ENCODE measurements around the gene CRMP1.

The CRMP1 gene

DNA sequence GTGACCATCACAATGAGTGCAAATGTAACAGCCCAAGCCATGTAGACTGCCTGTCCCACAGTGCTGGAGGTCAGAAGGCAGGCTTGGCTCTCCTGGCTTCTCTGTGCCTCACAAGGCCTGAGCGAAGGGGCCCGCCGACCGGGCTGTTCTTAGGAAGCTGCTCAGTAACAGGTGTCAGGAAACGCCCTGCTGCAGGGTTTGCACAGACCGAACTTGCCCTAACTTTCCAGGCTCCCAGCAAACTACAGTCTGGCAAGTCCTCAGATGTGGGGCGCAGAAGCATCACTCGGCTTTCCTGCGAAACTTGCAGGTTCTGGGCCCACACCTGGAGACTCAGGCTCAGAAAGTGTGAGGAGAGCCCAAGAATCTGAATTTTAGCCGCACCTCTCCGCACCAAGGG lies 87.6 kb downstream of the CRMP1 start:
- H3K4me1 ChIP-seq, result peaks cover 0 to 35% (median 22%) of the 10 kb centered on the region in 10 experiments; a peak in 16 of 20 replicates
- H3K27me3 ChIP-seq, result no peaks in the 10 kb centered on the region
- no peak overlapping the region for H3K9ac ChIP-seq
- H3K27ac ChIP-seq, result no peak overlapping the region
- H3K4me2 ChIP-seq, result no peak overlapping the region
- peaks cover 0 to 19% (median 0%) of the 10 kb centered on the region in 11 experiments; a peak in 4 of 22 replicates for H4K20me1 ChIP-seq
- H3K4me3 ChIP-seq, result no peak overlapping the region
- TF ChIP-seq Cebpa-rat (IDR thresholded peaks at IDR 0.05), result no peak
- peaks cover 0 to 6% (median 0%) of the 10 kb centered on the region in 11 experiments; a peak in 2 of 22 replicates for H3K9me3 ChIP-seq (replicated peaks in 1 of 11)
- H3K36me3 ChIP-seq, result peaks cover 4 to 60% (median 35%) of the 10 kb centered on the region in 11 experiments; a peak in 21 of 22 replicates

GRCh38 chr4:5804656-5805055 lies 88.2 kb downstream of the CRMP1 start:
- H3K27ac ChIP-seq, result no peak overlapping the region
- H3K4me1 ChIP-seq, result peaks cover 0 to 30% (median 20%) of the 10 kb centered on the region in 10 experiments; a peak in 16 of 20 replicates
- peaks cover 0 to 54% (median 29%) of the 10 kb centered on the region in 11 experiments; a peak in 20 of 22 replicates for H3K36me3 ChIP-seq
- H3K4me2 ChIP-seq, result no peak overlapping the region
- no peaks in the 10 kb centered on the region for H3K27me3 ChIP-seq
- no peak overlapping the region for H3K9ac ChIP-seq
- peaks cover 0 to 13% (median 0%) of the 10 kb centered on the region in 11 experiments; a peak in 4 of 22 replicates for H4K20me1 ChIP-seq
- no peak for TF ChIP-seq Cebpa-rat (IDR thresholded peaks at IDR 0.05)
- H3K9me3 ChIP-seq (replicated peaks in 1 of 11), result peaks cover 0 to 6% (median 0%) of the 10 kb centered on the region in 11 experiments; a peak in 2 of 22 replicates
- H3K4me3 ChIP-seq, result no peak overlapping the region

- Histone ChIP-seq H3K9ac (no peak overlapping the region), H3K36me3 (peaks cover 0 to 46% (median 20%) of the 10 kb centered on the region in 11 experiments; a peak in 16 of 22 replicates), H3K27me3 (no peaks in the 10 kb centered on the region), H3K27ac (no peak overlapping the region), H3K4me3 (no peak overlapping the region), H3K4me2 (no peak overlapping the region), H4K20me1 (peaks cover 0 to 14% (median 0%) of the 10 kb centered on the region in 11 experiments; a peak in 1 of 22 replicates), H3K9me3 (replicated peaks in 1 of 11) (peaks cover 0 to 6% (median 0%) of the 10 kb centered on the region in 11 experiments; a peak in 2 of 22 replicates), H3K4me1 (peaks cover 0 to 11% (median 4%) of the 10 kb centered on the region in 10 experiments; a peak in 8 of 20 replicates)
- no peak for TF ChIP-seq Cebpa-rat (IDR thresholded peaks at IDR 0.05)
These were observed 90.3 kb downstream of the CRMP1 start for GRCh38 chr4:5802565-5802964.

DNA sequence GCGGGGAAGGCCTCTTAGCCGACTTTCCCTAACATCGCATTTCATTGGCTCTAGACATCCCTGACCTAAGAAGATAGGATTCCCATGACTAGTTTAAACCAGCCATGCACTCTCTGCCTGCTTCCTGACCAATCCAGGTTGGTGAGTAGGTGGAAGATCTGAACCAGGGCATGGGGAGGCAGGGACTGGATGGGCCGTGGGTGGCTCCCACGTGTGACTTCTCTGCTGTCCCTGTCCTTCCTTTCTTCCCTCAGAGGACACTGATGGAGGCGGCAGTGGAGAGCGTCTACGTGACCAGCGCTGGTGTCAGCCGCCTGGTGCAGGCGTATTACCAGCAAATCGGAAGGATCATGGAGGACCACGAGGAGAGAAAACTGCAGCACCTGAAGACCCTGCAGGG lies 91.2 kb downstream of the CRMP1 start:
- Histone ChIP-seq H3K9me3 (replicated peaks in 1 of 11) (peaks cover 0 to 6% (median 0%) of the 10 kb centered on the region in 11 experiments; a peak in 2 of 22 replicates), H3K36me3 (peaks cover 5 to 55% (median 19%) of the 10 kb centered on the region in 11 experiments; a peak in 16 of 22 replicates), H3K27me3 (no peaks in the 10 kb centered on the region), H3K27ac (no peak overlapping the region), H3K4me1 (peaks cover 0 to 7% (median 0%) of the 10 kb centered on the region in 10 experiments; a peak in 1 of 20 replicates), H4K20me1 (peaks cover 0 to 16% (median 0%) of the 10 kb centered on the region in 11 experiments; a peak in 1 of 22 replicates), H3K4me3 (no peak overlapping the region), H3K9ac (no peak overlapping the region), H3K4me2 (no peak overlapping the region)
- TF ChIP-seq Cebpa-rat (IDR thresholded peaks at IDR 0.05), result no peak

- no peak for TF ChIP-seq Cebpa-rat (IDR thresholded peaks at IDR 0.05)
- no peak overlapping the region for H3K4me3 ChIP-seq
- no peak overlapping the region for H3K9ac ChIP-seq
- H3K27ac ChIP-seq, result no peak overlapping the region
- H4K20me1 ChIP-seq, result peaks cover 0 to 18% (median 0%) of the 10 kb centered on the region in 11 experiments; a peak in 1 of 22 replicates
- H3K4me1 ChIP-seq, result peaks cover 0 to 4% (median 0%) of the 10 kb centered on the region in 10 experiments; a peak in 1 of 20 replicates
- H3K36me3 ChIP-seq, result peaks cover 0 to 65% (median 23%) of the 10 kb centered on the region in 11 experiments; a peak in 16 of 22 replicates
- peaks cover 0 to 7% (median 2%) of the 10 kb centered on the region in 11 experiments; a peak in 12 of 22 replicates for H3K9me3 ChIP-seq (replicated peaks in 1 of 11)
- no peak overlapping the region for H3K4me2 ChIP-seq
- no peaks in the 10 kb centered on the region for H3K27me3 ChIP-seq
These were observed 92.4 kb downstream of the CRMP1 start for GRCh38 chr4:5800496-5800895.

DNA sequence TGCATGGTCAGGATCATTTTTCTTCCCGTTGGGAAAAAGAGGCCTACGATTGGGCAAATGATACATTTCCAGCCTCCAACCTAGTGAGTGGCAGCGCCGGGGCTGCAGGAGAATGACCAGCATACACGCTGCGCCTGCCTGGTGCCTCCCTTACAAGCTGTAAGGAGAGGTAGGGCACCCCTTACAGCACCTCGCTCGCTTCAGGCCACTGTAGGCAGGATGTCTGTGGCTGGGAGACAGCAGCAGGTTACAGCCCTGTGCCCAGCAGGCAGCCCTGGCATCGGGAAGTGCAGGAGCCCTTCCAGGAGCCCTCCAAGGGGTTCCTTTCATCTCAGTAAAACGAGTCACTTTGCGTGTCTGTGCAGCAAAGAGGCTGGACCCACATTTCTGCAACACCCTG lies 93.5 kb downstream of the CRMP1 start:
- H3K4me1 ChIP-seq, result no peaks in the 10 kb centered on the region
- no peak overlapping the region for H3K9ac ChIP-seq
- H3K4me3 ChIP-seq, result no peak overlapping the region
- H3K27ac ChIP-seq, result no peak overlapping the region
- H3K9me3 ChIP-seq (replicated peaks in 1 of 11), result peaks cover 0 to 14% (median 7%) of the 10 kb centered on the region in 11 experiments; a peak in 12 of 22 replicates
- no peaks in the 10 kb centered on the region for H3K27me3 ChIP-seq
- no peak for TF ChIP-seq Cebpa-rat (IDR thresholded peaks at IDR 0.05)
- H4K20me1 ChIP-seq, result peaks cover 0 to 18% (median 0%) of the 10 kb centered on the region in 11 experiments; a peak in 1 of 22 replicates
- peaks cover 6 to 65% (median 27%) of the 10 kb centered on the region in 11 experiments; a peak in 19 of 22 replicates for H3K36me3 ChIP-seq
- no peak overlapping the region for H3K4me2 ChIP-seq

- H3K4me3 ChIP-seq, result no peak overlapping the region
- H4K20me1 ChIP-seq, result peaks cover 0 to 18% (median 0%) of the 10 kb centered on the region in 11 experiments; a peak in 1 of 22 replicates
- no peaks in the 10 kb centered on the region for H3K4me1 ChIP-seq
- peaks cover 6 to 60% (median 26%) of the 10 kb centered on the region in 11 experiments; a peak in 19 of 22 replicates for H3K36me3 ChIP-seq
- H3K4me2 ChIP-seq, result no peak overlapping the region
- H3K9ac ChIP-seq, result no peak overlapping the region
- H3K27me3 ChIP-seq, result no peaks in the 10 kb centered on the region
- H3K9me3 ChIP-seq (replicated peaks in 1 of 11), result peaks cover 0 to 14% (median 7%) of the 10 kb centered on the region in 11 experiments; a peak in 12 of 22 replicates
- no peak overlapping the region for H3K27ac ChIP-seq
- no peak for TF ChIP-seq Cebpa-rat (IDR thresholded peaks at IDR 0.05)
These were observed 93.9 kb downstream of the CRMP1 start for GRCh38 chr4:5798946-5799345.

- Histone ChIP-seq H3K9me3 (replicated peaks in 1 of 11) (peaks cover 0 to 14% (median 7%) of the 10 kb centered on the region in 11 experiments; a peak in 12 of 22 replicates), H3K27me3 (no peaks in the 10 kb centered on the region), H3K4me1 (no peaks in the 10 kb centered on the region), H3K4me3 (no peak overlapping the region), H3K36me3 (peaks cover 6 to 55% (median 26%) of the 10 kb centered on the region in 11 experiments; a peak in 19 of 22 replicates), H3K9ac (no peak overlapping the region), H3K4me2 (no peak overlapping the region), H4K20me1 (peaks cover 0 to 18% (median 0%) of the 10 kb centered on the region in 11 experiments; a peak in 1 of 22 replicates), H3K27ac (no peak overlapping the region)
- TF ChIP-seq Cebpa-rat (IDR thresholded peaks at IDR 0.05), result no peak
These were observed 94.4 kb downstream of the CRMP1 start for GRCh38 chr4:5798462-5798861.

DNA sequence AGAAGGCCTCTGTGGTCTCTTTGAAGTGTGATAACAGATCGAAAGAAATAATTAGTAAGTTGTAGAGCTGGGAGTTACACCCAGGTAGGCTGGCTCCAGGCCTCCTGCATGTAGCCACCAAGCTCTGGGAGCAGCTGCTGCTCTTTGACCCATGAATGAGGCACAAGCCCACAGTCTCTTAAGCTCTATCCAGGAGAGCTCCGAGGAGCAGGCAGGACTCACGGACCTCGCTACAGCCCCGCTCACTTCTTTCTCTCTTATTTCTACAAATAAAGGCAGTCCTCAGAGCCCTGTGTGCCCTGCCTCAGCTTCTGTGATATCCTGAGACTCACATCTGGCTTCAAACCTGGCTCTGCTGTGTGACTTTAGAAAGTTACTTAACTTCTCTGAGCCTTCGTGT lies 95.0 kb downstream of the CRMP1 start:
- H3K27ac ChIP-seq, result no peak overlapping the region
- no peak for TF ChIP-seq Cebpa-rat (IDR thresholded peaks at IDR 0.05)
- no peak overlapping the region for H3K4me3 ChIP-seq

More for the DNA sequence above, 95.0 kb downstream of the CRMP1 start:
- H3K27me3 ChIP-seq, result no peaks in the 10 kb centered on the region
- no peak overlapping the region for H3K4me2 ChIP-seq
- H3K36me3 ChIP-seq, result peaks cover 6 to 49% (median 25%) of the 10 kb centered on the region in 11 experiments; a peak in 19 of 22 replicates
- peaks cover 0 to 13% (median 7%) of the 10 kb centered on the region in 11 experiments; a peak in 12 of 22 replicates for H3K9me3 ChIP-seq (replicated peaks in 1 of 11)
- no peak overlapping the region for H3K9ac ChIP-seq
- H4K20me1 ChIP-seq, result peaks cover 0 to 18% (median 0%) of the 10 kb centered on the region in 11 experiments; a peak in 1 of 22 replicates
- no peaks in the 10 kb centered on the region for H3K4me1 ChIP-seq

Measured in BLaER1 treated with 17β-estradiol and CSF1 and Interleukin-3, amounts not matched to agents 10 nM and 100 nM (cell line).